GM18951 (cell line): ENCODE measurements around the gene ZNF385B.

Experiments used
- POLR2A ChIP-seq: IDR thresholded peaks from 4 replicates; pipeline ENCODE4 v1.6.1; 2011; ENCODE audit warnings: mild to moderate bottlenecking; ENCODE audit not compliant: insufficient read length, insufficient read depth; ENCODE audit errors: extremely low read depth
- in situ Hi-C: fragments of 300-500 bp; cut with MboI; formaldehyde crosslinking; loops from one replicate; pipeline ENCODE4 v1.12.0; 2022; ENCODE audit warnings: low sequenced_read_pairs, mixed read lengths, inconsistent platforms; ENCODE audit not compliant: unreplicated experiment

The ZNF385B gene

GRCh38 chr2:179877601-179878364 lies 16.4 kb upstream of the ZNF385B start:
- no peak for TF ChIP-seq POLR2A
- in situ Hi-C loops: no loop called here

DNA sequence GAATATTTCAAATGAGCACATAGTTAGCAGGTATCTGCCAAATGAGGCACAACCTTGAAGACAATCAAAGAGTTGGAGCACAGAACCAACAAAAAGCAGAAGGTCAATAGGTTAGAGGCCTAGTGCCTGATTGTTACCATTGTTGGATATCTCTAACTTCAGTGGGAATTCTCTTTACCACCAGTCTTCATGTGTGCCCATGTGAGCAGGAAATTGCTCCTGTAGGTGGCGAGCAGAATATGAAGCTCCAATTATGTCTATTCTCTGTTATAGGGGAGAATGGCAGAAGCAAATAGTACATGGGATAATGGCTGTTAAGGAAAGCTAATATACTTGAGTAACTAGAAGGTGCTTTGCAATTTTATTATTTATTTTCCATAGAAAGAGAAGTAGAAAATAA lies 14.9 kb upstream of the ZNF385B start:
- TF ChIP-seq POLR2A: no peak
- in situ Hi-C loops: no loop called here

- TF ChIP-seq POLR2A: no peak
- in situ Hi-C loops: no loop called here
Measured at GRCh38 chr2:179875864-179876263, 14.5 kb upstream of the ZNF385B start.

DNA sequence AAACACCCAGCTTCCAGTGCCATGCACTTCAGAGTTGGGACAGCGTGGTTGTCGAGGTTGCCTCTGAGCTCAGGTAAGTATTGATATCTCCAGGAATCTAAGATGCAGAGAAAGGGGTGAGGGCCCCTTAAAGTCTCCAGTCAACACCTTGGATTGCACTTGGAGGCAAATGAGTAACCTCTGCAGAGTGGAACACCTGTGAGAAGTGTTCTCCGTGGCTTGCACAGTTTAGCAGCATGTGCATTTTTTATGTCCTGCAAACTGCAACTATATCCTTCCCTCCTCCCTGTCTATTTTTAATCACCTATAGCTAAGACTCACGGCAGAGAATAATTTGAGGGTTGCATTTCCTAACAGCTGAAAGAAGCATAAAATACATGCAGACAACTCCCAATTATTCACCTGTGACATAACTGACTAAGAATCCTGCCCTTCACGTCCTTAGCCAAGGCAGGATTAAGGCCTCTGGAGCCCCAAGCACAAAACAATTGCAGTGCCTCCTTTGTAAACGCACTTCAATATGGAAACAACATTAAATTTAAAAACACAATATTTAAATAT lies 1.6 kb upstream of the ZNF385B start:
- in situ Hi-C loops: no loop called here

DNA sequence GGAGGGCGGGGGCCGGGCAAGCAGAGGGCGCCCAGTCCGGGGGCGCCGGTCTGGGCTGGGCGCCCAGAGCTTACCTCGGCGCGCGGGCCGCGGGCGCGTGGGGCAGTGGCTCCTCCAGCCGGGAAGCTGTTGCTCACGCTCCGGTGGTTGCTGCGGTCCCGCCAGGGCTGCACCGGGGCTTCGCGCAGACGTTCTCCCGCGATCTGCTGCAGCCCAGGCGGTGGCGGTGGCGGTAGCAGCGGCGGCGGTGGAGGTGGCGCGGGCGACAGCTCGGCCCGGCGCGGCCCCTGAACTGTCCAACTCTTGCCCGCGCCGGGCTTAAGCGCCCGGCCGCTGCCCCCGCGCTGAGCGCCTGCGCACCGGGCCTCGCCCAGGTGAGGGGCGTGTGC lies 391 bp downstream of the ZNF385B start:
- in situ Hi-C loops: no loop called here

More for the DNA sequence above, 1.6 kb upstream of the ZNF385B start:
- TF ChIP-seq POLR2A: no peak

GRCh38 chr2:179860255-179861026 lies 971 bp downstream of the ZNF385B start:
- in situ Hi-C loops: no loop called here
- no peak for TF ChIP-seq POLR2A

More for the DNA sequence above, 391 bp downstream of the ZNF385B start:
- no peak for TF ChIP-seq POLR2A

- no peak for TF ChIP-seq POLR2A
- in situ Hi-C loops: no loop called here
Measured at GRCh38 chr2:179859523-179859922, 1.9 kb downstream of the ZNF385B start.

DNA sequence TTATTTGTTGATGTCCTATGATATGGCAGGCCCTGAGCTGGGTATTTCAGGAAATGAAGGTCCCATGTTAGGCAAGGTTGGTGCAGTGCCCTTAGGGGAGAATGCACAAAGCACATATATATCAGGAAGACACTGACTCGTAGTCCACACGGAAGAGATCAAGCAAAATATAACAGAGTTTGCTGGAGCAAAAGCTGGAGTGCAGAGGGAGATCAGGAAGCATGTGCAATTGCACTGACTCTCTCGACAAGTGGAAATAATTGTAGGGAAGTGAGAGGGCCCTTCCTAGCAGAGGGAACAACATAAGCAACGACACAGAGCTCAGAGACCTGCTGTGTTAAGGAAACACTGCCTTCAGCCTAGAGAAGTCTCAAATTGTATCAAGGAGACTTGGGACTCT lies 4.2 kb downstream of the ZNF385B start:
- no peak for TF ChIP-seq POLR2A
- in situ Hi-C loops: no loop called here

DNA sequence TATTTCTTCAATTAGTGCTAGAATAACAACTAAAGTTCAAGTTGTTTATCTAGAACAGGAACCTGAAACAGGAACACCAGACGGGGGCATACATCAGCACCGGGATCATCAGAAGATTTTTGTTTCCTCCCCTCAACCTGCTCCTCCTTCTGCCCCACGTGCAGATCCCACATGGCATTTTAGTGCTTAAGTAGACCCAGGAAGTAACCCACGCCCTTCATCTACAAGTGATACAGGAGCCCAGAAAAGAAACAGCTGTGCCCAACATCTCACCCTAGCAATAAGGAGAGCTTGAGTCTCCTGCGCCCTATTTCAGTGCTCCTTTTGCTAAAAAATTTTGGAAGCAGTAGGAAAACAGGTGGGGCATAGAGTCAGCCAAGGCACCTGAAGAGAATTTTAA lies 5.2 kb downstream of the ZNF385B start:
- TF ChIP-seq POLR2A: no peak
- in situ Hi-C loops: no loop called here

DNA sequence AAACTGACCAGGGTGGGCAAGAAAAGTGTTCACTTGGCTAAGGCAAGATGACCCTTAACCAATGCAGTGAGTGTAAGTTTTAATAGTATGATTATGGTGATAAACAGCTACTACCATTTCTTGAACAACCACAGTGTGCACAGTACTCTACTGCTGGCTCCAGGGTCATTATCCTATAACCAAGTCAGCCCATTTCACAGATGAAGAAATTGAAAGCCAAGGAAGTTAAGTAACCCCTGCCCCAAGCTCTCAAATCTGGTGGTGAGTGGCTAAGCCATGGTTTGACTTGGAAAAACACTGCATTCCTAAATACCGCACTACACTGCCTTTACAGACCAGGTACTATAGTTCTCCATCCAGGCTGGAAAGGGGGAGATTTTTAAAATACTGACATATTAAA lies 5.7 kb downstream of the ZNF385B start:
- in situ Hi-C loops: no loop called here
- no peak for TF ChIP-seq POLR2A

DNA sequence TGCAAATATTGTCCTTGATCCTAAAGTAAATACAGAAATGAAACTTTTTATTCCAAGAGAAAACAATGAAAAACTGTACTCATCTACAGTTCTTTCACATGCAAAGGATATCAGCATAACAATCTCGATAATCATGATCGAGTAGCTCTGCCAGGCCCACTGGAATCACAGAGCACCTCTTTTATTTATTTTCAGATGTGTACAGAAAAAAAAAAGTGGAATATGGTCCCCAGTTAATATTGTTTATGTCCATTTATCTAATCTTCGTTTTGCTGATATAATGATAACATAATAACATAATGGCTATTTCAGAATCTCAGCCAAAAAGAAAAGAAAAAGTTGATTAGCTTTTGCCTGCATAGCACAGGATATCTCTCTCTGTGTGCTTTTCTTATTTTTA lies 6.5 kb downstream of the ZNF385B start:
- TF ChIP-seq POLR2A: no peak
- in situ Hi-C loops: no loop called here

- TF ChIP-seq POLR2A: no peak
- in situ Hi-C loops: no loop called here
Measured at GRCh38 chr2:179853108-179853507, 8.3 kb downstream of the ZNF385B start.

DNA sequence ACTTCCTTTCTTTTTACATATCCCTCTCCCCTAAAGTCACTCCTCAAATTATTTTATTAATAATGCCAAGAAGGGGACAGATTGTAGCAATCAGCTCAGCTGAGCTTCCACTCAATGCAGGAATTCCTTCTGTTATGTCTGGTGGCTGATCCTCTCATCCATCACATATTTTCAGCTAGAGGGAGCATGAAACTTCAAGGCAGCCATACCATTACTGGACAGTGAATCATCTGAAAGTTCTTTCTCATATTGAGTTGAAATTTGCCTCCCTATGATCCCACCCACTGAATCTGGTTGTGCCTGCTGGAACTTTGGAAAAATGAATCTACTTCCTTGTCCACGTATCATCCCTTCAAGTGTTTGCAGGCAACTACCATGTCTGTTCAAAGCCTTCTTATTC lies 11.2 kb downstream of the ZNF385B start:
- in situ Hi-C loops: no loop called here
- no peak for TF ChIP-seq POLR2A

- no peak for TF ChIP-seq POLR2A
- in situ Hi-C loops: no loop called here
Measured at GRCh38 chr2:179849719-179850118, 11.7 kb downstream of the ZNF385B start.
